IMR-90 (cell line): ENCODE data around the gene FERMT3. TPM values are rescaled to one million over a fixed set of nuclear protein-coding genes. Genes with fewer than 3 reads are reported as not detected.

Experiments used
- ATAC-seq: fragments of 200-7000 bp; cut with Tn5 transposase; 2 replicates; pipeline ENCODE4 v1.9.1; 2020; ENCODE audit warnings: low read depth, mild to moderate bottlenecking, moderate library complexity
- BruUV-seq: library from RNA; stranded (reverse); fragments of 400-500 nt; replicated peaks from 2 replicates; lab custom pipeline; 2021; lab: Mats Ljungman, UMichigan
- CTCF ChIA-PET: fragments of 300-600 bp; formaldehyde crosslinking; extraction: SDS; loops from one replicate; lab custom pipeline; 2021; ENCODE audit warnings: antibody characterized with exemption; lab: Yijun Ruan, JAX
- POLR2A ChIA-PET: fragments of 300-600 bp; sonication (Branson Sonifier 250); formaldehyde crosslinking; loops from one replicate; lab custom pipeline; 2022; ENCODE audit warnings: antibody characterized with exemption; ENCODE audit not compliant: unreplicated experiment; lab: Charles Lee
- DNase-seq: peaks from one replicate; pipeline ENCODE4 v3.0.0; 2013
- H2AFZ ChIP-seq: replicated peaks from 2 replicates; pipeline ENCODE3; 2013; ENCODE audit warnings: low read length, mild to moderate bottlenecking; ENCODE audit not compliant: poor library complexity
- H2AK5ac ChIP-seq: 2 replicates; pipeline ENCODE4 v1.6.1; 2013; ENCODE audit warnings: low read depth, low read length, inconsistent platforms
- H2AK9ac ChIP-seq: replicated peaks from 2 replicates; pipeline ENCODE3; 2013; ENCODE audit warnings: mild to moderate bottlenecking, low read depth, low read length, moderate library complexity; ENCODE audit not compliant: poor library complexity
- H2BK120ac ChIP-seq: 2 replicates; pipeline ENCODE4 v1.6.1; 2013; ENCODE audit warnings: low read depth, low read length, inconsistent platforms
- H2BK15ac ChIP-seq: 3 replicates; pipeline ENCODE4 v1.6.1; 2013; ENCODE audit warnings: low read depth, low read length, inconsistent platforms
- H2BK20ac ChIP-seq: 2 replicates; pipeline ENCODE4 v1.6.1; 2013; ENCODE audit warnings: low read depth, mild to moderate bottlenecking, inconsistent platforms, low read length, moderate library complexity
- H2BK5ac ChIP-seq: 2 replicates; pipeline ENCODE4 v1.6.1; 2013; ENCODE audit warnings: mild to moderate bottlenecking, low read depth, low read length, inconsistent platforms; ENCODE audit not compliant: poor library complexity, severe bottlenecking
- H3K14ac ChIP-seq: replicated peaks from 2 replicates; pipeline ENCODE4 v1.6.1; 2013; ENCODE audit warnings: low read depth, low read length, inconsistent platforms
- H3K18ac ChIP-seq: 2 replicates; pipeline ENCODE4 v1.6.1; 2013; ENCODE audit warnings: low read depth, low read length, control low read depth
- H3K23ac ChIP-seq: 2 replicates; pipeline ENCODE4 v1.6.1; 2013; ENCODE audit warnings: low read depth, low read length, inconsistent platforms
- H3K27ac ChIP-seq: 2 replicates; pipeline ENCODE4 v1.5.1; 2013; ENCODE audit warnings: mild to moderate bottlenecking, control low read depth, low read length; ENCODE audit not compliant: insufficient read depth
- H3K27me3 ChIP-seq: 2 replicates; pipeline ENCODE4 v1.6.1; 2013; ENCODE audit warnings: low read length; ENCODE audit not compliant: control insufficient read depth, insufficient read depth
- H3K36me3 ChIP-seq: 2 replicates; pipeline ENCODE4 v1.6.1; 2013; ENCODE audit warnings: low read length, mixed read lengths; ENCODE audit not compliant: control insufficient read depth, insufficient read depth
- H3K4ac ChIP-seq: 2 replicates; pipeline ENCODE4 v1.6.1; 2013; ENCODE audit warnings: low read depth, low read length, inconsistent platforms
- H3K4me1 ChIP-seq: 2 replicates; pipeline ENCODE4 v1.6.1; 2013; ENCODE audit warnings: low read length, mixed read lengths; ENCODE audit not compliant: control insufficient read depth, insufficient read depth
- H3K4me2 ChIP-seq: 2 replicates; pipeline ENCODE4 v1.6.1; 2013; ENCODE audit warnings: low read depth, mild to moderate bottlenecking, control low read depth, low read length, moderate library complexity
- H3K4me3 ChIP-seq: 2 replicates; pipeline ENCODE4 v1.5.1; 2013; ENCODE audit warnings: low read depth, mild to moderate bottlenecking, control low read depth, low read length, moderate library complexity; ENCODE audit not compliant: insufficient read depth
- H3K56ac ChIP-seq: 2 replicates; pipeline ENCODE4 v1.6.1; 2013; ENCODE audit warnings: low read length, inconsistent platforms; ENCODE audit not compliant: insufficient read depth; ENCODE audit errors: extremely low read depth
- H3K79me1 ChIP-seq, 2 experiments: 2 replicates each; pipeline ENCODE4 v1.6.1; 2013; ENCODE audit warnings: low read length in 2 of 2, inconsistent platforms in 1 of 2, low read depth in 1 of 2
- H3K9ac ChIP-seq: 2 replicates; pipeline ENCODE4 v1.6.1; 2013; ENCODE audit warnings: low read depth, low read length, control low read depth
- H3K9me1 ChIP-seq: 2 replicates; pipeline ENCODE4 v1.6.1; 2013; ENCODE audit warnings: low read length, inconsistent platforms; ENCODE audit not compliant: insufficient read depth
- H3K9me3 ChIP-seq: 2 replicates; pipeline ENCODE4 v1.6.1; 2013; ENCODE audit warnings: low read length; ENCODE audit not compliant: control insufficient read depth, insufficient read depth
- H4K20me1 ChIP-seq: 2 replicates; pipeline ENCODE4 v1.6.1; 2013; ENCODE audit warnings: low read length, inconsistent platforms; ENCODE audit not compliant: insufficient read depth
- H4K5ac ChIP-seq: 2 replicates; pipeline ENCODE4 v1.6.1; 2013; ENCODE audit warnings: mild to moderate bottlenecking, low read depth, low read length, control low read depth
- H4K8ac ChIP-seq, 2 experiments: 2 replicates each; pipeline ENCODE4 v1.6.1; 2013; ENCODE audit warnings: low read depth in 2 of 2, low read length in 2 of 2, control low read depth in 1 of 2, inconsistent platforms in 1 of 2
- H4K91ac ChIP-seq: 2 replicates; pipeline ENCODE4 v1.6.1; 2013; ENCODE audit warnings: low read depth, low read length, inconsistent platforms; ENCODE audit not compliant: insufficient read depth
- BHLHE40 ChIP-seq: fragments of 150-350 bp; IDR thresholded peaks from 2 replicates; pipeline ENCODE4 v1.6.1; 2016; ENCODE audit warnings: mild to moderate bottlenecking, low read depth, low read length
- CEBPB ChIP-seq: IDR thresholded peaks from 2 replicates; pipeline ENCODE4 v1.6.1; 2012; ENCODE audit warnings: low read depth, low read length, improper control_type of control experiment
- CHD1 ChIP-seq: IDR thresholded peaks from 2 replicates; pipeline ENCODE4 v1.6.1; 2012; ENCODE audit warnings: low read depth, low read length, improper control_type of control experiment
- CTCF ChIP-seq: conservative IDR thresholded peaks from 2 replicates; pipeline ENCODE4 v1.5.1; 2012; ENCODE audit warnings: mild to moderate bottlenecking, low read depth, low read length, improper control_type of control experiment
- MAFK ChIP-seq: IDR thresholded peaks from 2 replicates; pipeline ENCODE4 v1.6.1; 2012; ENCODE audit warnings: low read depth, low read length, improper control_type of control experiment
- MAZ ChIP-seq: IDR thresholded peaks from 2 replicates; pipeline ENCODE4 v1.6.1; 2012; ENCODE audit warnings: low read depth, mild to moderate bottlenecking, low read length, improper control_type of control experiment, moderate library complexity, borderline replicate concordance
- MXI1 ChIP-seq: IDR thresholded peaks from 2 replicates; pipeline ENCODE4 v1.6.1; 2012; ENCODE audit warnings: low read depth, mild to moderate bottlenecking, low read length, moderate library complexity, borderline replicate concordance
- NFE2L2 ChIP-seq: fragments of 150-350 bp; IDR thresholded peaks from 2 replicates; pipeline ENCODE4 v1.6.1; 2016; ENCODE audit warnings: low read depth, mild to moderate bottlenecking, low read length
- RCOR1 ChIP-seq: IDR thresholded peaks from 2 replicates; pipeline ENCODE4 v1.6.1; 2012; ENCODE audit warnings: mild to moderate bottlenecking, low read length, improper control_type of control experiment; ENCODE audit not compliant: insufficient replicate concordance
- RFX5 ChIP-seq: IDR thresholded peaks from 2 replicates; pipeline ENCODE4 v1.8.0; 2012; ENCODE audit warnings: low read depth, mild to moderate bottlenecking, low read length, moderate library complexity
- USF2 ChIP-seq: fragments of 150-350 bp; IDR thresholded peaks from 2 replicates; pipeline ENCODE4 v1.6.1; 2017; ENCODE audit warnings: mild to moderate bottlenecking, antibody characterized with exemption, low read length, low read depth
- WGBS, 2 experiments: methylation state at CpG; one replicate each; pipeline versions ENCODE4 v1.1.5 to v1.1.7; 2013; ENCODE audit warnings: missing lambda C conversion rate in 2 of 2; ENCODE audit not compliant: insufficient read length in 1 of 2; ENCODE audit errors: extremely low coverage in 2 of 2; 5-methylcytosine and 5-hydroxymethylcytosine counted together
- dilution Hi-C: fragments of 300-500 bp; cut with HindIII; formaldehyde crosslinking; loops from one replicate; pipeline ENCODE4 v1.14.3; 2018; ENCODE audit warnings: low sequenced_read_pairs; ENCODE audit not compliant: unreplicated experiment
- in situ Hi-C: fragments of 300-500 bp; cut with MboI; formaldehyde crosslinking; loops from 3 replicates; pipeline ENCODE4 v1.14.3; 2019; ENCODE audit warnings: low sequenced_read_pairs, inconsistent platforms, mixed read lengths
- intact Hi-C: fragments of 100-400 bp; cut with micrococcal nuclease; formaldehyde crosslinking; loops from 2 replicates; pipeline ENCODE4 v1.10.0; 2022
- polyA plus RNA-seq, 3 experiments: library from polyadenylated mRNA; depleted of rRNA; stranded (reverse); fragments of >200 nt; gene quantifications; 2 replicates each; pipeline ENCODE4 v1.2.3, GENCODE V29; 2012; ENCODE audit warnings: low replicate concordance in 1 of 3
- total RNA-seq: library from RNA; depleted of rRNA; stranded (reverse); fragments of >200 nt; gene quantifications from 2 replicates; pipeline ENCODE4 v1.2.3, GENCODE V29; 2012
- TF ChIP-seq, protein P1 (sequence below): fragments of 150-350 bp; IDR thresholded peaks from 2 replicates; pipeline ENCODE4 v1.6.1; 2016; ENCODE audit warnings: low read depth, mild to moderate bottlenecking, low read length, moderate library complexity, borderline replicate concordance

The FERMT3 gene
- total and polyA plus RNA-seq, 2 of the 4 experiments (the other 2 are of a cell fraction): 0.36 to 2.3 TPM

DNA sequence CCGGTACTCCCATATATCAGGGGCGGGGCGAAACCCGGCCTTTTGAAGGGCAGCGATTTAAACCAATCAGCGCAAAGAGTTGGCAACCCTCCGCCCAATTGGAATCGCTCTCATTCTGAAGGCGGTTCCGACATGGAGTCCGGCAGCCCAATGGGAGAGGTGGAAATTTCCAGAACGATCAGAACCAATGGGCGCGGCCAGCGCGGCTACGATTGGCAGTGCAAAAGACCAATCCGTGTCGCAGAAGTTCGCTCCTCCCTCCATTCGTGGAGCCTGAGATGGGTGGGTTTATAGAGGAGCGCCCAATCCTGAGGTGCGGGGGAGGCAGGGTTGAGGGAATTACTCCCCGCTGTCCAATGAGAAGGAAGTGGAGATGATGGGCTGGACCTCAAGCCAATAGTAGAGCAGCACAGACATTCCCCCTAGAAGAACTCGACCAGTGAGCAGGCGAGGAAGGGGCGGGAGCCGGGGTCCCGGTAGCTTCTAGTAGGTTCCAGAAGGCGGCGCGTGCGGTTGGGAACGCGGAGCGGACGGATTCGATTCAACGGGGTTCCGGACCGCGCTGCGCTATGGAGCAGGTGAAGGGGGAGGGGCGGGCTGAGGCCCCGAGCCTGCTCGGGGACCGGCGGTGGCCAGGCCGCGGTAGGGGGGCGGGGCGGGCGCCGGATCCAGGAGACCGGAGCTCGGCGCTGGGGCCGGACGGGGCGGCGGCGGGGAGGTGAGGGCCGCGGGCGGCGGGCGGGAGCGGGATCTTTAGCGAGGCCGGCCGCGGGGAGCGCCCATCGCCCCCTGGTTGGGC lies 20.6 kb upstream of the FERMT3 start, which contains the start of gene STIP1:
TSS of gene STIP1 (plus strand) at position 479 of the 799 bp plus-strand sequence. CDS start at position 570, 91 bp downstream.
- H3K18ac ChIP-seq: peak within 1 kb of the TSS; percentile 13; the same call in 1 of the 2 replicates
- peaks cover 31% of the 10 kb centered on the region for H4K20me1 ChIP-seq
- ATAC-seq (peak; percentile 81), DNase-seq (peak; percentile 100)
- H4K91ac ChIP-seq: peak within 1 kb of the TSS; percentile 93
- BruUV-seq: no TSS peak
- peaks cover 12% of the 10 kb centered on the region; the same call in 1 of the 2 replicates for H3K9me1 ChIP-seq
- peak within 1 kb of the TSS; percentile 81 for H3K9ac ChIP-seq
- H3K27me3 ChIP-seq: no peaks in the 10 kb centered on the region
- H3K79me1 ChIP-seq: peaks cover 7 to 53% of the 10 kb centered on the region in 2 experiments; a peak in 3 of 4 replicates
- H3K23ac ChIP-seq: peak within 1 kb of the TSS; percentile 85
- peaks cover 4% of the 10 kb centered on the region; the same call in 1 of the 2 replicates for H3K36me3 ChIP-seq
- POLR2A ChIA-PET: interaction anchor here (0.6 kb wide), 2 partner anchors 16 to 55 kb away, joined by 3 to 7 read pairs; partner anchors contain the start of gene FKBP2
- H3K27ac ChIP-seq: peak within 1 kb of the TSS; percentile 91
- peak within 1 kb of the TSS; percentile 95 for H3K4ac ChIP-seq
- peak within 1 kb of the TSS; percentile 93 for H2AFZ ChIP-seq
- H2BK20ac ChIP-seq: no peak within 1 kb of the TSS
- intact Hi-C loops: loop anchor here (2.0 kb wide), 1 partner anchor 55 kb away; the partner anchor contains the start of gene FKBP2
- dilution Hi-C loops: no loop called here
- peaks cover 3% of the 10 kb centered on the region; the same call in 1 of the 2 replicates for H3K4me1 ChIP-seq
- in situ Hi-C loops: no loop called here
- peak within 1 kb of the TSS; percentile 85 for H4K5ac ChIP-seq
- H3K14ac ChIP-seq: peak within 1 kb of the TSS; percentile 94
- peak within 1 kb of the TSS; percentile 81 to 92 for H4K8ac ChIP-seq
- peak within 1 kb of the TSS; percentile 93 for H2AK5ac ChIP-seq
- H2BK15ac ChIP-seq: peak within 1 kb of the TSS; percentile 33; the same call in 1 of the 3 replicates
- peak within 1 kb of the TSS; percentile 75 for H2BK5ac ChIP-seq
- peak within 1 kb of the TSS; percentile 68 for H3K56ac ChIP-seq
- no peaks in the 10 kb centered on the region for H3K9me3 ChIP-seq
- 0% methylated on average over 31 of the region's 74 CpGs; no CpG with 5 or more reads in 1 of the 2 experiments for WGBS, 2 experiments
- peak within 1 kb of the TSS; percentile 54 for H3K4me3 ChIP-seq
- CTCF ChIA-PET: no interaction called here
- peak within 1 kb of the TSS; percentile 98 for H2AK9ac ChIP-seq
- H3K4me2 ChIP-seq: peak within 1 kb of the TSS; percentile 96
- H2BK120ac ChIP-seq: peak within 1 kb of the TSS; percentile 33; the same call in 1 of the 2 replicates
- TF ChIP-seq MAFK (no peak), RCOR1 (no peak), RFX5 (no peak), MAZ (peak; percentile 75; the same call in 1 of the 2 replicates), CTCF (peak; percentile 59), CHD1 (no peak), MXI1 (peak; percentile 52; the same call in 1 of the 2 replicates), CEBPB (no peak), USF2 (no peak), BHLHE40 (peak; percentile 56; the same call in 1 of the 2 replicates), NFE2L2 (0 out of 2 replicates have a peak, but pooled peaks have one; percentile 7)
- TF ChIP-seq, protein P1, sequence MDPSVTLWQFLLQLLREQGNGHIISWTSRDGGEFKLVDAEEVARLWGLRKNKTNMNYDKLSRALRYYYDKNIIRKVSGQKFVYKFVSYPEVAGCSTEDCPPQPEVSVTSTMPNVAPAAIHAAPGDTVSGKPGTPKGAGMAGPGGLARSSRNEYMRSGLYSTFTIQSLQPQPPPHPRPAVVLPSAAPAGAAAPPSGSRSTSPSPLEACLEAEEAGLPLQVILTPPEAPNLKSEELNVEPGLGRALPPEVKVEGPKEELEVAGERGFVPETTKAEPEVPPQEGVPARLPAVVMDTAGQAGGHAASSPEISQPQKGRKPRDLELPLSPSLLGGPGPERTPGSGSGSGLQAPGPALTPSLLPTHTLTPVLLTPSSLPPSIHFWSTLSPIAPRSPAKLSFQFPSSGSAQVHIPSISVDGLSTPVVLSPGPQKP: no peak
